Peyer's patch (tissue), 4 donors: ENCODE results near the gene TTC27. TPM values are rescaled to one million over a fixed set of nuclear protein-coding genes. Genes with fewer than 3 reads are reported as not detected.

Experiments
- DNase-seq, 3 donors: peaks; one replicate each; pipeline ENCODE4 v3.0.0-alpha.2; 2017 to 2019
- H3K27ac ChIP-seq, 4 donors: fragments of 200-600 bp; sonication (generic); one replicate each; pipeline ENCODE4 v1.5.1; 2016 to 2019
- H3K27me3 ChIP-seq, 2 donors: fragments of 200-600 bp; sonication (generic); one replicate each; pipeline ENCODE4 v1.5.1; 2019
- H3K36me3 ChIP-seq, 3 donors: fragments of 200-600 bp; sonication (generic); one replicate each; pipeline ENCODE4 v1.5.1; 2016 to 2019
- H3K4me1 ChIP-seq, 4 donors: fragments of 200-600 bp; sonication (generic); one replicate each; pipeline ENCODE4 v1.5.1; 2016 to 2019
- H3K4me3 ChIP-seq, 4 donors: fragments of 200-600 bp; sonication (generic); 1 replicate in 3 of 4; 2 replicates in 1 of 4; pipeline ENCODE4 v1.5.1; 2016 to 2019; ENCODE audit warnings: mild to moderate bottlenecking in 1 of 4
- H3K9me3 ChIP-seq, 4 donors: fragments of 200-600 bp; sonication (generic); one replicate each; pipeline ENCODE4 v1.5.1; 2016 to 2019; ENCODE audit warnings: mild to moderate bottlenecking in 1 of 4
- POLR2A ChIP-seq, 2 donors: fragments of 450-650 bp; IDR thresholded peaks; one replicate each; pipeline ENCODE4 v1.5.1; 2017; ENCODE audit warnings: antibody characterized with exemption in 2 of 2, mild to moderate bottlenecking in 2 of 2, moderate library complexity in 2 of 2
- total RNA-seq, 4 donors: library from RNA; depleted of rRNA; stranded (reverse); fragments of >200 nt; gene quantifications; one replicate each; pipeline ENCODE4 v1.1.0, GENCODE V29; 2016
- TF ChIP-seq, protein P1 (sequence below), 6 experiments: fragments of 450-650 bp in 4 of 6; fragments of 200-600 bp in 2 of 6; sonication (generic) in 1 of 6; IDR thresholded peaks; one replicate each; pipeline ENCODE4 v1.5.1; 2017 to 2019; ENCODE audit warnings: antibody characterized with exemption in 6 of 6, mild to moderate bottlenecking in 3 of 6, moderate library complexity in 1 of 6

The TTC27 gene
- total RNA-seq, 4 donors from 2014 or later: 9.5 to 28.6 (median 12.4) TPM

DNA sequence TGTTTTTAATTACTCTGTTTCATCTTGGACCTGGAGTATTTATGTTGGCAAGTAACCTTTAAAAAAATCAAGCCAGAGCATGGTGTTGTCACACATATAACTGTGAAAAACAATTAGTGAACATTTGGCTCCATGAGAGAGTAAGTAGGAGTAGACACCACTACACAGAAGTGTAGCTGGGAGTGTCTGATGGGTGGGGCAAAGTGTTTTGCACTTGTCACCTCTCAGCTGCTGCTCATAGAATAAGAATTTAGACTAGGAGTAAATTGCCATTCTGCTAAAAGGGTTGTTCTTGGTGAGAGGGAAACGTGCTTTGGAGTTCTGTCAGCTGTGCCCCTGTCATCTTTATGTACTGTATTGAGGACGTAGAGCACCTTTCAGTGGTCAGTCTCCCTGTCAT is 114.5 kb downstream of the TTC27 start:
- Histone ChIP-seq H3K36me3 (no peaks in the 10 kb centered on the region), H3K9me3 (no peaks in the 10 kb centered on the region), H3K4me1 (no peaks in the 10 kb centered on the region), H3K27ac (no peak overlapping the region), H3K27me3 (no peaks in the 10 kb centered on the region), H3K4me3 (no peak overlapping the region)
- DNase-seq: no peak
- TF ChIP-seq POLR2A (IDR thresholded peaks at IDR 0.05): no peak
- TF ChIP-seq, protein P1, sequence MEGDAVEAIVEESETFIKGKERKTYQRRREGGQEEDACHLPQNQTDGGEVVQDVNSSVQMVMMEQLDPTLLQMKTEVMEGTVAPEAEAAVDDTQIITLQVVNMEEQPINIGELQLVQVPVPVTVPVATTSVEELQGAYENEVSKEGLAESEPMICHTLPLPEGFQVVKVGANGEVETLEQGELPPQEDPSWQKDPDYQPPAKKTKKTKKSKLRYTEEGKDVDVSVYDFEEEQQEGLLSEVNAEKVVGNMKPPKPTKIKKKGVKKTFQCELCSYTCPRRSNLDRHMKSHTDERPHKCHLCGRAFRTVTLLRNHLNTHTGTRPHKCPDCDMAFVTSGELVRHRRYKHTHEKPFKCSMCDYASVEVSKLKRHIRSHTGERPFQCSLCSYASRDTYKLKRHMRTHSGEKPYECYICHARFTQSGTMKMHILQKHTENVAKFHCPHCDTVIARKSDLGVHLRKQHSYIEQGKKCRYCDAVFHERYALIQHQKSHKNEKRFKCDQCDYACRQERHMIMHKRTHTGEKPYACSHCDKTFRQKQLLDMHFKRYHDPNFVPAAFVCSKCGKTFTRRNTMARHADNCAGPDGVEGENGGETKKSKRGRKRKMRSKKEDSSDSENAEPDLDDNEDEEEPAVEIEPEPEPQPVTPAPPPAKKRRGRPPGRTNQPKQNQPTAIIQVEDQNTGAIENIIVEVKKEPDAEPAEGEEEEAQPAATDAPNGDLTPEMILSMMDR (IDR thresholded peaks at IDR 0.05): no peak

DNA sequence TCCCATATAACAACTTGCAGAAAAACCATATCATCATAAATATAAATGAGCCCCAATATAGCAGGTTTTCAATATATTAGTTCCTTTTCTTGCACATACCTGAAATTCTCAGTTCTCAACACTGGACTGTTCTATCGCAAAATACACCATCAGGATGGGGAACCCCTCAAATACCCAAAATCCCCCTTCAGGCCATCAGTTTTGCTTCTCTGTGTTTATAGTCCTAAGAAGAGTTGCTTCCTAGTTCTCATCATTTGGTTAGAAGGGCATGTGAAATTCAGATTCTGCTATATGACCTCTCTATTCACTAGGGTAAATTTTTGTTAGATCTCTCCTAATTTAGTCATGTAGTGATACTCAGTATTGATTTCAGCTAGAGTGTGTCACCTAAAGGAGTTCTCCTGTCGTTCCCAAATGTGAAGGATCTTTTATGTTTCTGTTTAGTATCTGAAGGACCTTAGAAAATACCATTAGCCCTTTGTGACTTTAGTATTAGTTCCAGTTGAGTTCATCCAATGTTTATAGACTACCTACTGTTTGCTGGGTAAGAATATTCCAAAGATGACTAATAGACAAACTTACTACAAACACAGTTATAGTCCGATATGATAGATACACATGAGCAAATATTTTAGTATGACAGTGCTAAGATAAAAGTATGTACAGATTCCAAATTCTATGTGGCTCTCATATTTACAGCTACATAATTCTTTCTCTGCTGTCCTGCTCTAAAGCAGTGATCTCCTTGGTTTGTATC is 115.8 kb downstream of the TTC27 start:
- DNase-seq: no peak
- no peaks in the 10 kb centered on the region for H3K36me3 ChIP-seq
- no peaks in the 10 kb centered on the region for H3K4me1 ChIP-seq
- H3K27ac ChIP-seq: no peak overlapping the region
- H3K27me3 ChIP-seq: no peaks in the 10 kb centered on the region
- H3K9me3 ChIP-seq: no peaks in the 10 kb centered on the region
- H3K4me3 ChIP-seq: no peak overlapping the region
- TF ChIP-seq, protein P1 (IDR thresholded peaks at IDR 0.05): no peak
- TF ChIP-seq POLR2A (IDR thresholded peaks at IDR 0.05): no peak

DNA sequence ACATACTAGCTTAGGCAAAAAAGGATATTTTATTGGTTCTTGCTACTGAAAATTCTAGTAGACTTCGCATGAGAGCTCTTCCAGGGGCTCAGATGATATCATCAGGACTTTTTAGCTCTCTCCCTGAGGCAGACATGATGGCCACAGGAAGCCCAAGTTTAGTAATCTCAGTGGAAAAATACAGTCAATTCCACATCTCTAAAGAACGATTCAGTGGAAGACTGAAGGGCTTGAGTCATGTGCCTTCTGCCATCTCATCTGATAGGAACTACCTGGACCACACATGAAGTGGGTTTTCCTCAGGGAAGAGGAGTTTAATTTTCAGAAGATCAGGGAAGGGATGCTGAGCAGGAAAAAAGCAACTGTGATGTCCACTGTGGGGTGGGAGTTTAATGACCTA is 117.3 kb downstream of the TTC27 start:
- H3K27ac ChIP-seq: no peak overlapping the region
- H3K27me3 ChIP-seq: no peaks in the 10 kb centered on the region
- H3K4me1 ChIP-seq: no peaks in the 10 kb centered on the region
- peaks cover 0 to 3% (median 0%) of the 10 kb centered on the region in 3 donors for H3K36me3 ChIP-seq
- H3K4me3 ChIP-seq: no peak overlapping the region
- H3K9me3 ChIP-seq: no peaks in the 10 kb centered on the region
- TF ChIP-seq, protein P1 (IDR thresholded peaks at IDR 0.05): no peak
- TF ChIP-seq POLR2A (IDR thresholded peaks at IDR 0.05): no peak
- DNase-seq: no peak

DNA sequence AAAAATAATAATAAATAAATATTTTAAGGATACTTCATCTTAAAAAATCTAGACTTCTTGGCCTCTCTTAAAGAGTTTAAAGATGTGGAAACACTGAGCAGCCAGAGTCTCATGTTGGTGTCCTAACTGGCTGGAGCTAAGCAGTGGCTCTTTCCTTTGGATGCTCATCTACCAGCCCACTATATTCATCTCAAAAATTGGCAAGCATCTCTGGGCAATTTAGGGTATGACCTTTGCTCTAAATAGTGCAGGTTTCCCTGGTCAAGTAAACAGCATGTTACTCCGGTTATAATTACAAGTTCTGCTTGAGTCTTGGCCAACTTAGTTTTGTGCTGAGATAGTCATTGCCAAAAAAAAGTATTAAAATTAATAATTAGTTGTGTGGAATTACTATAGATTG is 117.8 kb downstream of the TTC27 start:
- no peak for TF ChIP-seq POLR2A (IDR thresholded peaks at IDR 0.05)
- TF ChIP-seq, protein P1 (IDR thresholded peaks at IDR 0.05): no peak
- no peaks in the 10 kb centered on the region for H3K9me3 ChIP-seq
- no peak for DNase-seq
- H3K27ac ChIP-seq: no peak overlapping the region
- H3K36me3 ChIP-seq: peaks cover 0 to 3% (median 0%) of the 10 kb centered on the region in 3 donors
- H3K27me3 ChIP-seq: no peaks in the 10 kb centered on the region
- no peaks in the 10 kb centered on the region for H3K4me1 ChIP-seq
- H3K4me3 ChIP-seq: no peak overlapping the region

DNA sequence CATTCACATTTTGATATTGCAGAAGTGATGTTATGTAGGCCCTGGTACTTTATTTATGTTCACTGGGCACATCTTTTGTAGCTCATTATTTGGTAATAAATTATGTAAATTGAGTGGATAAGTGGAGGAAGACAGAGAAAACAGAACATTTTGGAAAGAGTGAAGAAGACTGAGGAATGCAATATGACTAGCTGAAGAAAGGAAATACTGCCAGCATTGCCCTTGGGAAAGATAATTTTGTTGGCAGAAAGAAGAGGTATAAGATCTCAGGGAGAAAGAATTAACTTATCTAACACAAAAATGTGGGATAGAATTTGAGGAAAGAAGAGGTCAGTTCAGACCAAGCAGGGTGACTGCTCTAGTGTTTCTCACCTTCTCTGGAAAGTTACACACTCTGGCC is 118.8 kb downstream of the TTC27 start:
- TF ChIP-seq, protein P1 (IDR thresholded peaks at IDR 0.05): no peak
- no peak for TF ChIP-seq POLR2A (IDR thresholded peaks at IDR 0.05)

More for the DNA sequence above, 118.8 kb downstream of the TTC27 start:
- no peak for DNase-seq
- Histone ChIP-seq H3K36me3 (peaks cover 0 to 3% (median 0%) of the 10 kb centered on the region in 3 donors), H3K27ac (no peak overlapping the region), H3K9me3 (no peaks in the 10 kb centered on the region), H3K4me3 (no peak overlapping the region), H3K27me3 (no peaks in the 10 kb centered on the region), H3K4me1 (no peaks in the 10 kb centered on the region)
